SK-N-SH treated with all-trans-retinoic acid at 6 μM for 48 hours (cell line): ENCODE data around the gene SCD5.

Experiments
- ARNTL ChIP-seq: fragments of 450-650 bp; formaldehyde crosslinking; IDR thresholded peaks from 2 replicates; pipeline ENCODE4 v1.5.0; 2020; ENCODE audit warnings: low read depth, mild to moderate bottlenecking, moderate library complexity, borderline replicate concordance
- CSDC2 ChIP-seq: fragments of 250-450 bp; sonication (Bioruptor Pico); IDR thresholded peaks from 2 replicates; pipeline ENCODE4 v1.5.0; 2020; ENCODE audit warnings: mild to moderate bottlenecking, moderate library complexity
- GLIS3 ChIP-seq: fragments of 250-450 bp; sonication (Bioruptor Pico); IDR thresholded peaks from 2 replicates; pipeline ENCODE4 v1.5.0; 2020; ENCODE audit warnings: mild to moderate bottlenecking, moderate library complexity
- ISL1 ChIP-seq: fragments of 250-450 bp; sonication (Bioruptor Pico); IDR thresholded peaks from 2 replicates; pipeline ENCODE4 v2.1.2; 2022; ENCODE audit warnings: mild to moderate bottlenecking, moderate library complexity
- OSR1 ChIP-seq: fragments of 250-450 bp; sonication (Bioruptor Pico); IDR thresholded peaks from 2 replicates; pipeline ENCODE4 v1.8.0; 2022; ENCODE audit warnings: moderate library complexity, mild to moderate bottlenecking, inconsistent platforms
- PATZ1 ChIP-seq: fragments of 250-450 bp; sonication (Bioruptor Pico); IDR thresholded peaks from 2 replicates; pipeline ENCODE4 v1.8.0; 2020; ENCODE audit warnings: mild to moderate bottlenecking, moderate library complexity, borderline replicate concordance
- RARB ChIP-seq: fragments of 250-450 bp; sonication (Bioruptor Pico); IDR thresholded peaks from 2 replicates; pipeline ENCODE4 v1.8.0; 2021; ENCODE audit warnings: mild to moderate bottlenecking, moderate library complexity
- SNAI2 ChIP-seq: fragments of 250-450 bp; sonication (Bioruptor Pico); IDR thresholded peaks from 2 replicates; pipeline ENCODE4 v1.5.0; 2020; ENCODE audit warnings: mild to moderate bottlenecking, moderate library complexity
- TOX ChIP-seq: fragments of 250-450 bp; sonication (Bioruptor Pico); IDR thresholded peaks from 2 replicates; pipeline ENCODE4 v1.8.0; 2021; ENCODE audit warnings: mild to moderate bottlenecking, moderate library complexity, borderline replicate concordance
- TSHZ2 ChIP-seq: fragments of 250-450 bp; sonication (Bioruptor Pico); IDR thresholded peaks from 2 replicates; pipeline ENCODE4 v1.5.0; 2020; ENCODE audit warnings: mild to moderate bottlenecking, moderate library complexity
- ZFP3 ChIP-seq: fragments of 250-450 bp; sonication (Bioruptor Pico); IDR thresholded peaks from 2 replicates; pipeline ENCODE4 v1.5.0; 2020; ENCODE audit warnings: mild to moderate bottlenecking, moderate library complexity
- ZNF70 ChIP-seq: fragments of 450-650 bp; formaldehyde crosslinking; IDR thresholded peaks from 2 replicates; pipeline ENCODE4 v1.5.0; 2020; ENCODE audit warnings: mild to moderate bottlenecking, moderate library complexity
- ZNF8 ChIP-seq: fragments of 450-650 bp; formaldehyde crosslinking; IDR thresholded peaks from 2 replicates; pipeline ENCODE4 v1.5.0; 2020; ENCODE audit warnings: mild to moderate bottlenecking, moderate library complexity
- TF ChIP-seq, protein P1 (sequence below): fragments of 250-450 bp; sonication (Bioruptor Pico); IDR thresholded peaks from 2 replicates; pipeline ENCODE4 v1.5.1; 2020; ENCODE audit warnings: low read depth, mild to moderate bottlenecking, moderate library complexity

DNA sequence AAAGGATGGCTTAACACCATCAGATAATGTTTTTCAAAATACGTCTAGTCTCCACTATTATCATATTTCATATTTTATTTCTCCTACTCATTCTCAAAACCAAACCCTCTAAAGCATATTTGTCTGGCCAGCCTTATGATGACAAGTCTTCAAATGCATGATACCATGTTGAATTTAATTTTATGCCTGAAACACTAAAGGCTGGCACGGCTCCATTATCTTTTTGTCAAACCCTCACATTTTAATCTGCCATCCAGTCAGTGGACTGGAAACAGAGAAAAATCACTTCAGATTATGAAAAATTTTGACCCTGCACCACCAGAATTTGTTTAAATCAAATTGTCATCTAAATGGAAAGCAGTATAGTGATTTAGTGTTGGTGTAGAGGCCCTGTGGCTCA, 42.9 kb downstream of the SCD5 start:
- TF ChIP-seq CSDC2 (CRISPR knock-in tag) (no peak), ZNF8 (CRISPR knock-in tag) (no peak), TOX (CRISPR knock-in tag) (no peak), PATZ1 (CRISPR knock-in tag) (no peak), RARB (no peak), SNAI2 (CRISPR knock-in tag) (no peak), ZNF70 (CRISPR knock-in tag) (no peak), ZFP3 (CRISPR knock-in tag) (no peak), ARNTL (CRISPR knock-in tag) (no peak), ISL1 (CRISPR knock-in tag) (no peak), TSHZ2 (CRISPR knock-in tag) (no peak), OSR1 (CRISPR knock-in tag) (no peak), GLIS3 (CRISPR knock-in tag) (no peak)
- TF ChIP-seq, protein P1, sequence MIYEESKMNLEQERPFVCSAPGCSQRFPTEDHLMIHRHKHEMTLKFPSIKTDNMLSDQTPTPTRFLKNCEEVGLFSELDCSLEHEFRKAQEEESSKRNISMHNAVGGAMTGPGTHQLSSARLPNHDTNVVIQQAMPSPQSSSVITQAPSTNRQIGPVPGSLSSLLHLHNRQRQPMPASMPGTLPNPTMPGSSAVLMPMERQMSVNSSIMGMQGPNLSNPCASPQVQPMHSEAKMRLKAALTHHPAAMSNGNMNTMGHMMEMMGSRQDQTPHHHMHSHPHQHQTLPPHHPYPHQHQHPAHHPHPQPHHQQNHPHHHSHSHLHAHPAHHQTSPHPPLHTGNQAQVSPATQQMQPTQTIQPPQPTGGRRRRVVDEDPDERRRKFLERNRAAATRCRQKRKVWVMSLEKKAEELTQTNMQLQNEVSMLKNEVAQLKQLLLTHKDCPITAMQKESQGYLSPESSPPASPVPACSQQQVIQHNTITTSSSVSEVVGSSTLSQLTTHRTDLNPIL (CRISPR knock-in tag): no peak
